HEK293T (cell line): ENCODE results near the gene POM121L2.
A peak's percentile ranks its signal among the peaks of the same experiment; 100 is the strongest.

Experiments used
- ARNT ChIP-seq: fragments of 450-650 bp; IDR thresholded peaks from 2 replicates; pipeline ENCODE4 v1.6.1; 2017; ENCODE audit warnings: mild to moderate bottlenecking
- BHLHE40 ChIP-seq: fragments of 450-650 bp; IDR thresholded peaks from 2 replicates; pipeline ENCODE4 v1.6.1; 2016; ENCODE audit warnings: mild to moderate bottlenecking, moderate library complexity, borderline replicate concordance
- CTBP1 ChIP-seq: fragments of 450-650 bp; IDR thresholded peaks from 2 replicates; pipeline ENCODE4 v1.6.1; 2016; ENCODE audit warnings: borderline replicate concordance
- ELF4 ChIP-seq: fragments of 450-650 bp; IDR thresholded peaks from 2 replicates; pipeline ENCODE4 v1.6.1; 2017; ENCODE audit warnings: antibody characterized with exemption
- FOXA1 ChIP-seq: fragments of 450-650 bp; IDR thresholded peaks from 2 replicates; pipeline ENCODE4 v1.6.1; 2016; ENCODE audit warnings: mild to moderate bottlenecking
- FOXK2 ChIP-seq: fragments of 450-650 bp; IDR thresholded peaks from 2 replicates; pipeline ENCODE4 v1.6.1; 2016; ENCODE audit warnings: mild to moderate bottlenecking
- FOXM1 ChIP-seq: fragments of 450-650 bp; IDR thresholded peaks from 2 replicates; pipeline ENCODE4 v1.6.1; 2017; ENCODE audit warnings: mild to moderate bottlenecking, borderline replicate concordance
- HDGF ChIP-seq: fragments of 450-650 bp; IDR thresholded peaks from 2 replicates; pipeline ENCODE4 v1.6.1; 2017; ENCODE audit warnings: antibody characterized with exemption, borderline replicate concordance
- LEF1 ChIP-seq: fragments of 450-650 bp; IDR thresholded peaks from 2 replicates; pipeline ENCODE4 v1.6.1; 2017; ENCODE audit warnings: mild to moderate bottlenecking, borderline replicate concordance
- SP1 ChIP-seq: fragments of 450-650 bp; IDR thresholded peaks from 2 replicates; pipeline ENCODE4 v1.6.1; 2017
- SUZ12 ChIP-seq: fragments of 450-650 bp; IDR thresholded peaks from 2 replicates; pipeline ENCODE4 v1.6.1; 2016; ENCODE audit warnings: mild to moderate bottlenecking
- TARDBP ChIP-seq: fragments of 450-650 bp; IDR thresholded peaks from 2 replicates; pipeline ENCODE4 v1.6.1; 2016
- ZNF384 ChIP-seq: fragments of 450-650 bp; IDR thresholded peaks from 2 replicates; pipeline ENCODE4 v1.6.1; 2016

DNA sequence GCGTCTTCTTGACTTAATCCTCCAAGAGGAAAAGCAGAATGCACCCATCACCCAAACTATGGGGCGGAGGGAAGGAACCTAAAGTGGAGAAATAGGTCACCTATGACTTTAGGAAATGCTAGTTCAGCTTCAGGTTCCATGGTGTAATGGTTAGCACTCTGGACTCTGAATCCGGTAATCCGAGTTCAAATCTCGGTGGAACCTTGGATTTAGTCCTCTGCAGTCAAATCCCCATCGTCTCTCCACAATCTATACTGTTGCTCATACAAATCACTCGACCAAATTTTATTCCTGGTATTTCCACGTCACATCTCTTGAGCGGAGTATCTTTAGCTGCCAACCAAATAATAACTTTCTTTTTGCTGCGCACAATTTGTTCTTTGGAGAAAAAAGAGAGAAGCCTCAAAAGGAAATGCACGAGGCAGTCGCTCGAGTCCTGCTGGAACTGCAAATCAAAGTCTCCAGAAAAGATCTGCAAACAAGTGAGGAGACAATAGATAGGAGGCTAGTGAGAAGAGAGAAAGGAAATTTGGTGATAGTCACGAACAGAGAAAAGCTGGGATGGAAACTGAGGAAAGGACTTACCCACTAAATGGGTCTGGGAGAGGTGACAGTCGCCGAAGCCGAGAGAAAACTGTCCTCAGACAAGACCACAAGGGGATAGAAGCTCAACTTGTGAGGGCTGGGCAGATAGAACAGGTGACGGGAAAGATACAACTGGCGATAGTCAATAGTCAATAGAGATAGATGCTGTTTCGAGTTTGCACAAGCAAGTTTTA lies 16.6 kb downstream of the POM121L2 start:
- no peak for TF ChIP-seq SUZ12
- no peak for TF ChIP-seq FOXK2
- no peak for TF ChIP-seq ELF4
- no peak for TF ChIP-seq TARDBP
- no peak for TF ChIP-seq SP1
- TF ChIP-seq CTBP1, result 0 out of 2 replicates have a peak, but pooled peaks have one; percentile 5
- no peak for TF ChIP-seq FOXA1
- no peak for TF ChIP-seq BHLHE40
- no peak for TF ChIP-seq LEF1
- no peak for TF ChIP-seq ARNT
- TF ChIP-seq FOXM1, result no peak
- TF ChIP-seq ZNF384, result no peak
- no peak for TF ChIP-seq HDGF
